GM19328 (cell line): ENCODE data around the gene CAVIN3.

Experiments used
- ATAC-seq: cut with Tn5 transposase; IDR thresholded peaks from one replicate; pipeline ENCODE4 v1.9.1; 2021; ENCODE audit warnings: mild to moderate bottlenecking, moderate library complexity; ENCODE audit not compliant: unreplicated experiment

CAVIN3 gene

GRCh38 chr11:6320411-6321155 is at the start of gene CAVIN3:
TSS of gene CAVIN3 (minus strand) at chr11:6320501. CDS start at chr11:6320476, 25 bp downstream.
- ATAC-seq = no peak

- no peak for ATAC-seq
Measured at GRCh38 chr11:6365659-6366058, 45.4 kb upstream of the CAVIN3 start.

- peak; percentile 90 for ATAC-seq
Measured at GRCh38 chr11:6362873-6363678, 42.8 kb upstream of the CAVIN3 start.

GRCh38 chr11:6362185-6362872 is 42.0 kb upstream of the CAVIN3 start:
- no peak for ATAC-seq

- ATAC-seq = no peak
Measured at GRCh38 chr11:6360183-6360582, 39.9 kb upstream of the CAVIN3 start.

- ATAC-seq = no peak
Measured at GRCh38 chr11:6357222-6357621, 36.9 kb upstream of the CAVIN3 start.

GRCh38 chr11:6356503-6357055 is 36.3 kb upstream of the CAVIN3 start:
- ATAC-seq = no peak

GRCh38 chr11:6354651-6355485 is 34.6 kb upstream of the CAVIN3 start:
- no peak for ATAC-seq

- peak; percentile 74 for ATAC-seq
Measured at GRCh38 chr11:6353367-6353987, 33.2 kb upstream of the CAVIN3 start.

- ATAC-seq = no peak
Measured at GRCh38 chr11:6351782-6352382, 31.6 kb upstream of the CAVIN3 start.

- no peak for ATAC-seq
Measured at GRCh38 chr11:6350486-6350885, 30.2 kb upstream of the CAVIN3 start.

GRCh38 chr11:6350043-6350442 is 29.7 kb upstream of the CAVIN3 start:
- no peak for ATAC-seq

GRCh38 chr11:6345366-6345765 is 25.1 kb upstream of the CAVIN3 start:
- ATAC-seq = no peak

GRCh38 chr11:6336293-6336692 is 16.0 kb upstream of the CAVIN3 start:
- ATAC-seq = no peak

GRCh38 chr11:6334806-6335205 is 14.5 kb upstream of the CAVIN3 start:
- no peak for ATAC-seq

GRCh38 chr11:6333095-6333494 is 12.8 kb upstream of the CAVIN3 start:
- no peak for ATAC-seq

GRCh38 chr11:6332066-6332465 is 11.8 kb upstream of the CAVIN3 start:
- no peak for ATAC-seq

- ATAC-seq = no peak
Measured at GRCh38 chr11:6328321-6328720, 8.0 kb upstream of the CAVIN3 start.

- ATAC-seq = no peak
Measured at GRCh38 chr11:6327806-6328205, 7.5 kb upstream of the CAVIN3 start.

- no peak for ATAC-seq
Measured at GRCh38 chr11:6326985-6327384, 6.7 kb upstream of the CAVIN3 start.
